ENCODE results near the gene SCUBE1. TPM values are rescaled to one million over a fixed set of nuclear protein-coding genes. Genes with fewer than 3 reads are reported as not detected.

SCUBE1 gene
- total and polyA plus RNA-seq, 2 of the 8 experiments (the other 6 are each of a cell fraction or from before 2014, with no cell fraction given), result 2.3 to 4.9 TPM

DNA sequence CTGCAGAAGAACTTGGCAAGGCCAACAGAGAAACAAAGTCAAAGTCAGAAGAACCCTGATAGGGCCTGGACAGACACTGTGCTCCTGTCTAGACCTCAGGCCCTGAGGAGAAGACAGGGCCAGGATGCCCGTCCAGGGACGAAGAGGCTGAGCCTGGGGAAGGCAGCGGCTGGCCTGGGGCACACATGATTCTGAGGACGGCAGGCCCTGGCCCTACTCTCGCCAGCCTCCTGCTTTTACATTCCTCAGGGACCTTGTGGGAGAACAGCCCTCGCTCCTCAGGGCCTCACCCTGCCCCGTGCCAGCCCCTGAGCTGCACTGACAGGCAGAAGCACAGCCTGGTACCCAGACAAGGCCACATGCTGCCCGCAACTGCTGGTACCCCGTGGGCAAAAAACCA, 112.6 kb downstream of the SCUBE1 start (continued):
- TF ChIP-seq, protein P1, sequence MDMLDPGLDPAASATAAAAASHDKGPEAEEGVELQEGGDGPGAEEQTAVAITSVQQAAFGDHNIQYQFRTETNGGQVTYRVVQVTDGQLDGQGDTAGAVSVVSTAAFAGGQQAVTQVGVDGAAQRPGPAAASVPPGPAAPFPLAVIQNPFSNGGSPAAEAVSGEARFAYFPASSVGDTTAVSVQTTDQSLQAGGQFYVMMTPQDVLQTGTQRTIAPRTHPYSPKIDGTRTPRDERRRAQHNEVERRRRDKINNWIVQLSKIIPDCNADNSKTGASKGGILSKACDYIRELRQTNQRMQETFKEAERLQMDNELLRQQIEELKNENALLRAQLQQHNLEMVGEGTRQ (IDR thresholded peaks at IDR 0.05; ENCODE audit: low read length), result no peak
- no peak for TF ChIP-seq SIRT6 (IDR thresholded peaks at IDR 0.05; ENCODE audit: low read length)
